Liver (tissue), 3 donors: Measurements from ENCODE around the gene FBXW4.

Source experiments
- EGR1 ChIP-seq, 2 donors: IDR thresholded peaks; 2 replicates each; pipeline ENCODE4 v1.6.1; 2016 to 2018; ENCODE audit warnings: antibody characterized with exemption in 2 of 2, low read depth in 2 of 2
- GABPA ChIP-seq, 2 donors: IDR thresholded peaks in 1 of 2; conservative IDR thresholded peaks in 1 of 2; 2 replicates each; pipeline ENCODE4 v1.6.1; 2016; ENCODE audit warnings: antibody characterized with exemption in 2 of 2, mild to moderate bottlenecking in 1 of 2, moderate library complexity in 1 of 2
- TF ChIP-seq, protein P1 (sequence below): fragments of 150-350 bp; IDR thresholded peaks from 2 replicates; pipeline ENCODE4 v1.5.1; 2017; ENCODE audit warnings: improper control_type of control experiment, low read depth, low read length; ENCODE audit not compliant: missing input control
- TF ChIP-seq, protein P2 (sequence below): IDR thresholded peaks from 2 replicates; pipeline ENCODE4 v1.6.1; 2016; ENCODE audit warnings: antibody characterized with exemption
- donor health status: healthy.
- donor health status: healthy.

GRCh38 chr10:101575580-101576210, 119.3 kb downstream of the FBXW4 start:
- TF ChIP-seq, protein P1, sequence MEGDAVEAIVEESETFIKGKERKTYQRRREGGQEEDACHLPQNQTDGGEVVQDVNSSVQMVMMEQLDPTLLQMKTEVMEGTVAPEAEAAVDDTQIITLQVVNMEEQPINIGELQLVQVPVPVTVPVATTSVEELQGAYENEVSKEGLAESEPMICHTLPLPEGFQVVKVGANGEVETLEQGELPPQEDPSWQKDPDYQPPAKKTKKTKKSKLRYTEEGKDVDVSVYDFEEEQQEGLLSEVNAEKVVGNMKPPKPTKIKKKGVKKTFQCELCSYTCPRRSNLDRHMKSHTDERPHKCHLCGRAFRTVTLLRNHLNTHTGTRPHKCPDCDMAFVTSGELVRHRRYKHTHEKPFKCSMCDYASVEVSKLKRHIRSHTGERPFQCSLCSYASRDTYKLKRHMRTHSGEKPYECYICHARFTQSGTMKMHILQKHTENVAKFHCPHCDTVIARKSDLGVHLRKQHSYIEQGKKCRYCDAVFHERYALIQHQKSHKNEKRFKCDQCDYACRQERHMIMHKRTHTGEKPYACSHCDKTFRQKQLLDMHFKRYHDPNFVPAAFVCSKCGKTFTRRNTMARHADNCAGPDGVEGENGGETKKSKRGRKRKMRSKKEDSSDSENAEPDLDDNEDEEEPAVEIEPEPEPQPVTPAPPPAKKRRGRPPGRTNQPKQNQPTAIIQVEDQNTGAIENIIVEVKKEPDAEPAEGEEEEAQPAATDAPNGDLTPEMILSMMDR: no peak
- no peak for TF ChIP-seq GABPA (IDR thresholded peaks at IDR 0.05 in 1 of 2, conservative IDR thresholded peaks at IDR 0.05 in 1 of 2)
- TF ChIP-seq, protein P2, sequence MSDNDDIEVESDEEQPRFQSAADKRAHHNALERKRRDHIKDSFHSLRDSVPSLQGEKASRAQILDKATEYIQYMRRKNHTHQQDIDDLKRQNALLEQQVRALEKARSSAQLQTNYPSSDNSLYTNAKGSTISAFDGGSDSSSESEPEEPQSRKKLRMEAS: no peak
- TF ChIP-seq EGR1 (IDR thresholded peaks at IDR 0.05; ENCODE audit: low read depth in 2 of 2): no peak
